HG03039 (cell line): ENCODE data around the gene PRR7.

Source experiments
- ATAC-seq: cut with Tn5 transposase; IDR thresholded peaks from one replicate; pipeline ENCODE4 v1.9.1; 2021; ENCODE audit warnings: mild to moderate bottlenecking, moderate library complexity; ENCODE audit not compliant: unreplicated experiment

The PRR7 gene

GRCh38 chr5:177496070-177496726 is 49.6 kb downstream of the PRR7 start:
- ATAC-seq, result no peak

- ATAC-seq, result peak; percentile 1
Observed at GRCh38 chr5:177496727-177497291, 50.2 kb downstream of the PRR7 start.

GRCh38 chr5:177497292-177498012 is 50.8 kb downstream of the PRR7 start, which contains the start of gene PDLIM7:
TSS of gene PDLIM7 (minus strand) at chr5:177497604. CDS start at chr5:177496512, 1,092 bp downstream.
- ATAC-seq, result peak; percentile 75

- no peak for ATAC-seq
Observed at GRCh38 chr5:177498013-177498787, 51.6 kb downstream of the PRR7 start.

- ATAC-seq, result no peak
Observed at GRCh38 chr5:177499842-177500241, 53.2 kb downstream of the PRR7 start.

GRCh38 chr5:177500685-177501522 is 54.3 kb downstream of the PRR7 start:
- ATAC-seq, result no peak

GRCh38 chr5:177501874-177502678 is 55.5 kb downstream of the PRR7 start:
- no peak for ATAC-seq

- no peak for ATAC-seq
Observed at GRCh38 chr5:177502886-177503285, 56.3 kb downstream of the PRR7 start.

- no peak for ATAC-seq
Observed at GRCh38 chr5:177503351-177504085, 56.9 kb downstream of the PRR7 start.

GRCh38 chr5:177504086-177505056 is 57.8 kb downstream of the PRR7 start:
- no peak for ATAC-seq

- ATAC-seq, result no peak
Observed at GRCh38 chr5:177505075-177505474, 58.5 kb downstream of the PRR7 start.
